Activated CD4-positive, alpha-beta T cell treated with anti-CD3 and anti-CD28 coated beads, Interleukin-2, amount 50 U/mL, for 24 hours (primary cell): ENCODE data around the gene GPR78.
"Not testable (repeated sequence)": the region's sequence is repeated elsewhere in the genome, so short reads cannot be mapped to it uniquely, and the experiment has no call there.

Experiments
- DNase-seq, 2 donors: peaks; one replicate each; pipeline ENCODE4 v3.0.0-alpha.2; 2020; ENCODE audit warnings: low read depth in 1 of 2, low spot score in 1 of 2

GPR78 gene

DNA sequence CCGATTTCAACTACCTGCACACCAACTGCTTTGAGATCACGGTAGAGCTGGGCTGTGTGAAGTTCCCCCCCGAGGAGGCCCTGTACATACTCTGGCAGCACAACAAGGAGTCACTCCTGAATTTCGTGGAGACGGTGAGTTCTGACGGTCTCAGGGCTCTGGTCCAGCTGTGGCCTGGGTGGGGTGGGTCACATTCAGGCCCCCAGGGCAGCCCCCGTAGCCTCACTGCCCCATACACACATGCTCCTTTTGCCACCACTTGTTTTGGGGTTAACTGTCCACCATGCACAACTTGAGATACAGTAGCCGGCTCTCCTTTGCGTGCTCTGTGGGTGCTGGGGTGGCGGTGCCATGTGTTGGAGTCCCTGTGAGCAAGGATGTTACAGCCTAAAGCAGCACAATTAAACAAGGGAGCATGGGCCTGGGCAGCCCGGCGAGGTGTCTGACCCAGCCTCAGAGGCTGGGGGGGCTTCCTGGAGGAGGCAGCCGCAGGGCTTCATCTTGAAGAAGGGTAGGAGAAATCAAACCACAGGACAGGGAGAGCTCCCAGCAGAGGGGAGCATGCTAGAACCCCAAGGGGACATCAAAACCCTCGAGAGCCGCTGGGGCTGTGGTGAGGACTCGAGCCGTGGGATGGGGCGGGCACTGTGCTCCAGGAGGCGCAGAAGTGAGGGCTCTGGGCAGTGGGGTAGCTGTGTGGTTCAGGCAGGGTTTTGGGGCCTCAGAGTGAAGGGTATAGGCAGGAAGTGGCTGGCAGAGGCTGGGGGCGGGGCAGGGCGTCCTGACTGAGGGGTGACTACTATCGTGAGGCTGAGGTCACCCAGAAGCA lies 34.4 kb downstream of the GPR78 start:
- DNase-seq, result no peak

DNA sequence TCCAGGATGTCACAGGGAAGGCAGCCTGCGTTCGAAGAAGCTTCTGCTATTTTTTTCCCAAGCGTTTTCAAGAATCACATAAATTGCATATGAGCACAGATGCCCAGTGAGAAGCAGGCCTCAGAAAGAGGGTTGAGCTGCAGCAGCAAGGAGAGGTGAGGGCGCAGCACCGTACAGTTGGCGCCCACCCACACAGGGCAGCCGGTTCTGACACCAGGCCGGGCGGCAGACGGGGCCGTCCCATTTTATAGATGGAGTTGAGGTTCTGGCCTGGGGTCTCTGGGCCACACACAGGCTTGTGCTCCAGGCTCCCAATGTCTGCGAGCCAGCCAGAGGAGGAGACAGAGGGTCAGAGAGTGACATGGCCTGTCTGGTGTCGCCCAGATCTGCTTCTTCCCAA lies 35.2 kb downstream of the GPR78 start:
- DNase-seq, result no peak

DNA sequence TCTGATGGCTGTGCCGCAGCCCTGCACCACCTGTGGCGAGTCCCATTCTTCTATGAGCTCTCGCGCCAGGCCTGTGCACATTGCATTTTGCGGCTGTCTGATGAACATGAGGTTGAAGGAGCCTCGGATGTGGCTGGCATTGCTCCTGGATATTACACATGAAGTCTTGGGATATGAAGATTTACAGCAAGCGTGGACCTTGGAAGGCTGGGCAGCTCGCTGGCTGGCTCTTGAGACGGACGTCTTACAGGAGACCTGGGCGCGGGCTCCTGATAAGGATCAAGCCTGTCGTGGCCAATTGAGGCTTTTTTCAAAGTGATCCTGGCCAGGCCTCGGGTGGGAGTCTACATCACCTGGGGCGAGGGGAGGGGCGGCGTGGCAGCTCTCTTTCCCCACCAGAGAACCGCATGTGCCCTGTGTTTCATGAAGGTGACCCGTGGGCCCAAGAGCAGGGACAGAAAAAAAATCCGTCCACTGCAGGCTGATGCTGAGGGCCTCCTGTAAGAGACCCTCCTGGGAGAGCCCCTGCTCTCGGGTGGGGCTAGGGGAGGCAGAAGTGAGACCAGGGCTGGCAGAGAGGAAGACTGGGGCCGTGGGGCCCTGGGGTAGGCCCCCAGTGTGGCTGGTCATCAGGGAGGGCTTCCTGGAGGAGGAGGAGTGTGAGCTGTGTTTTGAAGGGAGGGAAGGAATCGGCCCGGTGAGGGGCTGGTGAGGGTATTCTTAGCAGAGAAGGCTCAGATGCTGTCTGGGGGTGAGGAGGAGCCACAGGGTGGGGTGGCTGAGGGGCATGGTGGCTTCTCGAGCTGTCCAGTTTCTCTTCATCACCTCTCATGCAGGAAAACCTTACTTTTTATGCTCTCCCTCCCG lies 36.0 kb downstream of the GPR78 start:
- no peak for DNase-seq

DNA sequence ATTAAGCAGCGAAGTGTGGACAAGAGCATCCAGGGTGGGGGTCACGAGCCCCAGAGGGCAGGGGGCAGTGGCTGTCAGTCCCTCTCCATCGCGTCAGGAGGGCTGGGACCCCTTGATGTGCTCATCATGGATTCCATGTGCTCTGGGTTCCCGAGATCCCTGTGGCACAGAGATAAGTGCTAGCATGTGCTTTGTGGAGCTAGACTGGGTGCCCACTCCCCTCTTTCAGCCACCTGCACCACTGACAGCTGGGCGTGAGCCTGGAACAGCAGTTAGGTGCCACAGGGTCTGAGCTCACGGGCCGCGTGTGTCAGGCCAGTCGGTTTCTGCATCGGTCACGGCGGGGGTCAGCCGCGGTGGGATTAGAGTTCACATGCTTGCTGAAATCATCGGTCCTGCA lies 36.6 kb downstream of the GPR78 start:
- no peak for DNase-seq

DNA sequence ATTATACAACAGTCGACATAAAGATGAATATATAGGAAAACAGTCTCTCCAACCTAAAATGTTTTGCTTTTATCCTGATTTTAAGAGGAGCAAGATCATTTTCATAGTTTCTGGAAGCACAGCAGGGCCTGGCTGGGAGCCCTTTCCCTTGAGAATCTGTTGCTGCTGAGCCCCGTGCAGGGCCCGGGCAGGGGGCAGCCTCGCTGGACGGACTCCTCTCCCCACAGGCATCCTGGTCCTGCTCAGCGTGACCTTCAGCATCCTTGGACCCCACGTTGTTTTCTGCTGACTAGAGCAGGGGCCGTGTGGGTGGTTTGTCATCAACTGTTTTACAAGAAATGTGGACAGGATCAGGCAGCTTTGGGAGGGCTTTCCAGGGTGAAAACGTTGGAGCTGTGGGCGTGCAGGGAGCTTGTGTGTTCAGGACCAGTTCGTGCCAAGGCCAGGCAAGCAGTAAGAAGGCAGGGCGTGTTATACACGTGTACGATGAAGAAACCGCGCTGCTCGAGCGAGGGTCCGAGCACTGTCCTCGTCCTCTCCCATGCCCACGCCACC lies 37.4 kb downstream of the GPR78 start:
- DNase-seq, result no peak

DNA sequence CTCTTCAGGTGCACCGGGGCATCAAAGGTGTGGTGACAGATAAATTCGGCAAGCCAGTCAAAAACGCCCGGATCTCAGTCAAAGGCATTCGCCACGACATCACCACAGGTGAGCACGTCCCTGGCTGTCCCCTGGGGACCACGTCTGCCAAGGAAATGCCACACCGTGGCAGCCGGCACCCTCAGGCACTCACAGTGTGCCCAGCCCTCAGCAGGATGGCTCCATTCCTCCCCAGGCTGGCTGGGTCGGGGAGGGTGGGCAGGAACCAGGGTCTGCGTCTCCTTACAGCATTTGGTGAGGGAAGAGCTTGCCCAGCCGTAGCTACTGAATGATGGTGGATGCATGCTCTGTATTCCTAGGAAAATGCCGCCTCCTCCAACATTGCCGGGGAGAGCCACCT lies 38.2 kb downstream of the GPR78 start:
- no peak for DNase-seq

DNA sequence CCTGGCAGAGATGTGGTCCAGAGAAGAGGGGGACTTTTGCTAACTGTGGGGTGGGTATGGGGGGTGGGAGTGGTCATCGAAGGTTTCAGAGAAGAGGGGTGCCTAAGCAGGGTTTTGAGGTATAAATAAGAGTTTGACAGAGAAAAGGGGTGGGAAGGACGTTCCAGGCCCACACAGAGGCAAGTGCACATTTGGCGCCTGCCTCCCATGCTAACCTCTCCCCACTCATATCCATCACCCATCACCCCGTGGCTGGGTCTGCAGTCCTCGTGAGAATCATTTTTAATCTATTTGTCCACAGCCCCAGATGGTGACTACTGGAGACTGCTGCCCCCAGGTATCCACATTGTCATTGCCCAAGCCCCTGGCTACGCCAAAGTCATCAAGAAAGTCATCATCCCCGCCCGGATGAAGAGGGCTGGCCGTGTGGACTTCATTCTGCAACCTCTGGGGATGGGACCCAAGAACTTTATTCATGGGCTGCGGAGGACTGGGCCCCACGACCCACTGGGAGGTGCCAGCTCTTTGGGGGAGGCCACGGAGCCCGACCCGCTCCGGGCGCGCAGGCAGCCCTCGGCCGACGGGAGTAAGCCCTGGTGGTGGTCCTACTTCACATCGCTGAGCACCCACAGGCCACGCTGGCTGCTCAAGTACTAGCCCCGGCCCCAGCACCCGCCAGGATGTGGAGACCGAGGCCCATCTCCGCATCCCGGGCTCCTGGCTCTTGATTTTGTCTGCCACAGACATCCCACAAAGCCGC lies 38.9 kb downstream of the GPR78 start:
- DNase-seq, result no peak

DNA sequence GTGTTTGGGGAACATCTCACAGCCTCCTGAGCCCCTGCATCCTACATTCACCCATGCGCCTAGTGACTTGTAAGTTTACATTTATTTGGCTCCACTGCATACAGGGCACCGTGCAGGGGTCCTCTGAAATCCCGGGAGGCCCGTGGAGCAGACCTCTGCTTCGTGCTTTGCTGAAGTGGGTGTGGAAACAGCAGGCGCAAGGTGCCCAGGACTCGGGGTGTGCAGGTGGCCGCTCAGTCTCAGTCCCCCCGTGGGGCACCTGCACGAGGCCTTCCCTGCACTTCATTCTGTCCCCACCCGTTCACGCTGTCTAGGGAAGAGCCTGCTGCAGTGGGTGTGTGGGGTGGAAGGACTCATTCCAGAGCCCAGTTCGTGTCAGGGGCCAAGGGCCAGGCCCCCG lies 40.9 kb downstream of the GPR78 start:
- not testable (repeated sequence) for DNase-seq

DNA sequence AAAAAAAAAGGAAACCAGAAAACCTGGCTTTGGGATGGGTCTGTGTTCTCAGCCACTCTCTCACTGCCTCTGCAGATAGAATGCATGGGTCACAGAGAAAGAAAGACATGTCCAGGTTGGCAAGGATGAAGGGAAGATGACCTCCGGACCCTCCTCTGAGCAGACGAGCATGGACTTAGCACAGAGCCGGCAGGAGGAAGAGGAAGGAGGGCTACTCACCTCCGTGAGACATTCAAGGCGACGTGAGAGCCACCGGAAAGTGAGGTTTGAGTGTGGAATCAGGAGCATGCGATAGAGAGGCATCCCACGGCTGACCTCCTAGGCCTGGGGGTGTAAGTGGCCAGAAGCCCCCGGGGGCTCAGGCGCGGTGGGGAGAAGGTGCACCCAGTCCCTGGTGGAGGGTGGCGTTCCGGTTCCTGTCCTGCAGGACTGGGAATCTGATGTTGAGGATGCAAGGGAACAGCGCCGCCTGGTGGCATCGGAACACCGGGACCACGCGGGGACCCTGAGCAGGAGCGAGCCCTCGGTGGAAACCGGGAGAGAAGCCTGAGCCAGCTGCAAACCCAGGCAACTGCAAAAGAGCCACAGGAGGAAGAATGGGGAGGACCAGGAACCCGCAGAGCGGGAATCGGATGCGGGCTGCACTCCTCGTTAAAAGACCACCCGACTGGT lies 44.5 kb downstream of the GPR78 start:
- DNase-seq, result not testable (repeated sequence)

DNA sequence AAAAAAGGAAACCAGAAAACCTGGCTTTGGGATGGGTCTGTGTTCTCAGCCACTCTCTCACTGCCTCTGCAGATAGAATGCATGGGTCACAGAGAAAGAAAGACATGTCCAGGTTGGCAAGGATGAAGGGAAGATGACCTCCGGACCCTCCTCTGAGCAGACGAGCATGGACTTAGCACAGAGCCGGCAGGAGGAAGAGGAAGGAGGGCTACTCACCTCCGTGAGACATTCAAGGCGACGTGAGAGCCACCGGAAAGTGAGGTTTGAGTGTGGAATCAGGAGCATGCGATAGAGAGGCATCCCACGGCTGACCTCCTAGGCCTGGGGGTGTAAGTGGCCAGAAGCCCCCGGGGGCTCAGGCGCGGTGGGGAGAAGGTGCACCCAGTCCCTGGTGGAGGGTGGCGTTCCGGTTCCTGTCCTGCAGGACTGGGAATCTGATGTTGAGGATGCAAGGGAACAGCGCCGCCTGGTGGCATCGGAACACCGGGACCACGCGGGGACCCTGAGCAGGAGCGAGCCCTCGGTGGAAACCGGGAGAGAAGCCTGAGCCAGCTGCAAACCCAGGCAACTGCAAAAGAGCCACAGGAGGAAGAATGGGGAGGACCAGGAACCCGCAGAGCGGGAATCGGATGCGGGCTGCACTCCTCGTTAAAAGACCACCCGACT lies 50.2 kb downstream of the GPR78 start:
- DNase-seq, result not testable (repeated sequence)

DNA sequence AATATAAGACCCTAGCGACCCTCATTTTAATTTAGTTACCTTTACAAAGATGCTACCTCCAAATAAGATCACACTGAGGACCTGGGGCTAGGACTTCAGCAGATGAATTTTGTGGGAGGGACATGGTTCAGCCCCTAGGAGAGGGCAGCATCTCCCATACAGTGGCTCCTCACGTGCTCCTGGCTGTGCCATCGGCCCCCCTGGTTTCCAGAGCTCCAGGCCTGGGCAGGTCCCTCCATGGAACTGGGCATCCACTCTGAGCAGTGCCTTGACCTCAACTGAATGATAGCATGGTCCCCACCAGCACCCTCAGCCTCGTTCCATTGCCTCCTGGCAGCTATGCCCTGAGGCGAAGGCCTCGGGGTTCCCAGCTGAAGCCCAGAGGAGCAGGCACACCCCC lies 51.7 kb downstream of the GPR78 start:
- not testable (repeated sequence) for DNase-seq

DNA sequence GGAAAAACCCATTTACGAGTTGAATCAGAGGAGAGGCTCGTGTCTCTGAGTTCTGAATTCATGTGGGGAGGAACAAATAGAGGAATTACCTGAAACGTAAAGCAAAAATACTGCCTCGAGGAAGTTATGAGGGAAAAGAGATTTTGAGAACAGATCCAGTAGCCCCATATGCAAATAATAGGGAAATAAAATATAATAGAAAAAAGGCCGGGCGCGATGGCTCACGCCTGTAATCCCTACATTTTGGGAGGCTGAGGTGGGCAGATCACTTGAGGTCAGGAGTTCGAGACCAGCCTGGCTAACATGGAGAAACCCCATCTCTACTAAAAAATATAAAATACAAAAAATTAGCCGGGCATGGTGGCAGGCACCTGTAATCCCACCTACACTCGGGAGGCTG lies 54.6 kb downstream of the GPR78 start:
- DNase-seq, result not testable (repeated sequence)

DNA sequence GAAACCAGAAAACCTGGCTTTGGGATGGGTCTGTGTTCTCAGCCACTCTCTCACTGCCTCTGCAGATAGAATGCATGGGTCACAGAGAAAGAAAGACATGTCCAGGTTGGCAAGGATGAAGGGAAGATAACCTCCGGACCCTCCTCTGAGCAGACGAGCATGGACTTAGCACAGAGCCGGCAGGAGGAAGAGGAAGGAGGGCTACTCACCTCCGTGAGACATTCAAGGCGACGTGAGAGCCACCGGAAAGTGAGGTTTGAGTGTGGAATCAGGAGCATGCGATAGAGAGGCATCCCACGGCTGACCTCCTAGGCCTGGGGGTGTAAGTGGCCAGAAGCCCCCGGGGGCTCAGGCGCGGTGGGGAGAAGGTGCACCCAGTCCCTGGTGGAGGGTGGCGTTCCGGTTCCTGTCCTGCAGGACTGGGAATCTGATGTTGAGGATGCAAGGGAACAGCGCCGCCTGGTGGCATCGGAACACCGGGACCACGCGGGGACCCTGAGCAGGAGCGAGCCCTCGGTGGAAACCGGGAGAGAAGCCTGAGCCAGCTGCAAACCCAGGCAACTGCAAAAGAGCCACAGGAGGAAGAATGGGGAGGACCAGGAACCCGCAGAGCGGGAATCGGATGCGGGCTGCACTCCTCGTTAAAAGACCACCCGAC lies 55.8 kb downstream of the GPR78 start:
- DNase-seq, result not testable (repeated sequence)
